OCI-LY1 (cell line): ENCODE data around the gene GANC.

Source experiments
- CTCF ChIP-seq: fragments of 200-600 bp; sonication (generic), shearing (Covaris generic); IDR thresholded peaks from 2 replicates; pipeline ENCODE4 v1.5.1; 2017; ENCODE audit warnings: mild to moderate bottlenecking, antibody characterized with exemption, low read length, moderate library complexity, mixed read lengths
- EZH2 ChIP-seq: fragments of 200-600 bp; sonication (generic), shearing (Covaris generic); IDR thresholded peaks from 2 replicates; pipeline ENCODE4 v1.8.0; 2017; ENCODE audit warnings: borderline replicate concordance, mixed run types, mild to moderate bottlenecking, antibody characterized with exemption, low read length, moderate library complexity, mixed read lengths

GRCh38 chr15:42375252-42375651 lies 102.3 kb downstream of the GANC start:
- TF ChIP-seq EZH2 = no peak
- no peak for TF ChIP-seq CTCF
